ENCODE data around the gene CYTIP.

DNA sequence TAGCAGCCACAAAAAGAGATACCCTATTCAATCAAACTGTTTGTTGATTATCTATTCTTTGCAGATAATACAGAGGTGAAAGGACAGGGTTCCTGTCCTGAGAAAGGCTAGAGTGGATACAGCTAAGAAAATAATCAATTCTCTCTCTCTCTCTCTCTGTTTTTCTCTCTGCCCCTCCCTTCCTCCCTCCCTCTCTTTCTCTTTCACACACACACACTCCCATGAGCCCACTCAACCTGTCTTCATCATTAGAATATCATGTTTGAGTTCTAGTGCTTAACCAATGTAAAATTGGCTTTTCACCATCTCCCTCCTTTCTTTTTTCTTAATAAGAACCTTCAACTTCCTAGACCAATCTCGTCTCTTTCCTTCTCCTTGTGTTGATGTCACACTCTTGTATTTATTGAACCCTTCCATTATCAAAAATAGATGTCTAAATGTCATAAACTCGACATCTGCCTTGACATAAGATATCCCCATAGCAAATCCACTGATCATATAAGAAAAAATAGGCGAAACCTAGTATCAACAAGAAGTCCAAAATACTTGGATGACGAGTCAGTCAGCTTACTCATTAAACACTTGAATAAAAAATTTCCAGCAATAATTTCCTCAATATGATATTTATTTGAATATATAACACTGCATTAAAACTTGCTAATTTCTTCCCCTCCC lies 42.8 kb upstream of the CYTIP start:
- TF ChIP-seq POLR2A (IDR thresholded peaks at IDR 0.05; ENCODE audit: low read depth, low read length) (no peak), TAF1 (IDR thresholded peaks at IDR 0.05; ENCODE audit: low read depth, low read length) (no peak), POLR2AphosphoS5 (IDR thresholded peaks at IDR 0.05; ENCODE audit: low read depth, low read length) (no peak)
